ENCODE data around the gene CLIC3.

GRCh38 chr9:136983167-136983566 lies 13.2 kb downstream of the CLIC3 start:
- TF ChIP-seq CTCF (IDR thresholded peaks at IDR 0.05; ENCODE audit: low read length) (no peak), EZH2 (IDR thresholded peaks at IDR 0.05; ENCODE audit: borderline replicate concordance, low read length) (no peak)
